KMS-11 (cell line): ENCODE measurements around the gene NOS1AP.

Experiments
- H2AFZ ChIP-seq: fragments of 200-600 bp; sonication (generic); 2 replicates; pipeline ENCODE4 v1.6.1; 2016; ENCODE audit warnings: antibody characterized with exemption, mixed run types, low read depth
- H3K27ac ChIP-seq: fragments of 200-600 bp; sonication (generic); 2 replicates; pipeline ENCODE4 v1.6.1; 2016; ENCODE audit warnings: mild to moderate bottlenecking, mixed run types
- H3K27me3 ChIP-seq: fragments of 200-600 bp; sonication (generic); 2 replicates; pipeline ENCODE4 v1.6.1; 2017; ENCODE audit warnings: mild to moderate bottlenecking, low read depth, mixed run types, moderate library complexity; ENCODE audit not compliant: insufficient read depth
- H3K36me3 ChIP-seq: fragments of 200-600 bp; sonication (generic); 2 replicates; pipeline ENCODE4 v1.6.1; 2017; ENCODE audit warnings: mild to moderate bottlenecking, mixed run types; ENCODE audit not compliant: insufficient read depth
- H3K4me1 ChIP-seq: fragments of 200-600 bp; sonication (generic); 2 replicates; pipeline ENCODE4 v1.6.1; 2016; ENCODE audit warnings: mild to moderate bottlenecking, low read depth, mixed run types; ENCODE audit not compliant: poor library complexity, severe bottlenecking
- H3K4me2 ChIP-seq: fragments of 200-600 bp; sonication (generic); 2 replicates; pipeline ENCODE4 v1.7.0; 2016; ENCODE audit warnings: mild to moderate bottlenecking, mixed run types
- H3K4me3 ChIP-seq: fragments of 200-600 bp; sonication (generic); IDR thresholded peaks from 2 replicates; pipeline ENCODE4 v1.6.1; 2017; ENCODE audit warnings: low read depth, low read length, mixed read lengths; ENCODE audit not compliant: insufficient read depth
- H3K79me2 ChIP-seq: fragments of 200-600 bp; sonication (generic); 2 replicates; pipeline ENCODE4 v1.6.1; 2016; ENCODE audit warnings: low read depth, mixed run types; ENCODE audit not compliant: insufficient read depth
- H3K9ac ChIP-seq: fragments of 200-600 bp; sonication (generic); 2 replicates; pipeline ENCODE4 v1.6.1; 2016; ENCODE audit warnings: mild to moderate bottlenecking, mixed run types
- H4K20me1 ChIP-seq: fragments of 200-600 bp; sonication (generic); 2 replicates; pipeline ENCODE4 v1.6.1; 2016; ENCODE audit warnings: mild to moderate bottlenecking, mixed run types; ENCODE audit not compliant: insufficient read depth
- TF ChIP-seq, protein P1 (sequence below): fragments of 200-600 bp; sonication (generic); conservative IDR thresholded peaks from 2 replicates; pipeline ENCODE4 v1.6.1; 2017; ENCODE audit warnings: low read depth, mild to moderate bottlenecking, antibody characterized with exemption, low read length, moderate library complexity, mixed read lengths

Gene NOS1AP

DNA sequence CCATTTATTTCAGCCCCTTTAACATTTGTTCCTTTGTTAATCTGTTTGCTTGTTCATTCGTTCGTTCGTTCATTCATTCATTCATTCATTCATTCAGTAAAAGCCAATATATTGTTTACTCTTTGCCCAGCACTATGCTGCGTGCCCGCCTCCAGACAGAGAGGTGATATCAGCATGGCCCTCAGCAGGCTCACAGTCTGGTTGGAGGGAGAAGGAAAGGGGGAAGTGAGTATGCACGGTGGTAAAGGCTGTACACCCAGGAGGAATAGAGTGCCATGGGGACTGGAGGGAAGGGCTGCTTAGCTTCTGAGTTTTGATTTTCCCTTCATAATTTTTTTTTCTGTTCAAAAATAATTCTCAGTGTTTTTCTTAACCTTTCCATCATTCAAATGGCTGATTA, 144.7 kb downstream of the NOS1AP start:
- no peaks in the 10 kb centered on the region for H3K79me2 ChIP-seq
- TF ChIP-seq, protein P1, sequence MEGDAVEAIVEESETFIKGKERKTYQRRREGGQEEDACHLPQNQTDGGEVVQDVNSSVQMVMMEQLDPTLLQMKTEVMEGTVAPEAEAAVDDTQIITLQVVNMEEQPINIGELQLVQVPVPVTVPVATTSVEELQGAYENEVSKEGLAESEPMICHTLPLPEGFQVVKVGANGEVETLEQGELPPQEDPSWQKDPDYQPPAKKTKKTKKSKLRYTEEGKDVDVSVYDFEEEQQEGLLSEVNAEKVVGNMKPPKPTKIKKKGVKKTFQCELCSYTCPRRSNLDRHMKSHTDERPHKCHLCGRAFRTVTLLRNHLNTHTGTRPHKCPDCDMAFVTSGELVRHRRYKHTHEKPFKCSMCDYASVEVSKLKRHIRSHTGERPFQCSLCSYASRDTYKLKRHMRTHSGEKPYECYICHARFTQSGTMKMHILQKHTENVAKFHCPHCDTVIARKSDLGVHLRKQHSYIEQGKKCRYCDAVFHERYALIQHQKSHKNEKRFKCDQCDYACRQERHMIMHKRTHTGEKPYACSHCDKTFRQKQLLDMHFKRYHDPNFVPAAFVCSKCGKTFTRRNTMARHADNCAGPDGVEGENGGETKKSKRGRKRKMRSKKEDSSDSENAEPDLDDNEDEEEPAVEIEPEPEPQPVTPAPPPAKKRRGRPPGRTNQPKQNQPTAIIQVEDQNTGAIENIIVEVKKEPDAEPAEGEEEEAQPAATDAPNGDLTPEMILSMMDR = no peak
- no peak overlapping the region for H3K4me3 ChIP-seq
- H4K20me1 ChIP-seq = no peaks in the 10 kb centered on the region
- H3K4me2 ChIP-seq = no peak overlapping the region
- no peak overlapping the region for H3K9ac ChIP-seq
- no peaks in the 10 kb centered on the region for H3K4me1 ChIP-seq
- no peak overlapping the region for H3K27ac ChIP-seq
- no peaks in the 10 kb centered on the region for H3K36me3 ChIP-seq
- H2AFZ ChIP-seq = no peak overlapping the region
- no peaks in the 10 kb centered on the region for H3K27me3 ChIP-seq

DNA sequence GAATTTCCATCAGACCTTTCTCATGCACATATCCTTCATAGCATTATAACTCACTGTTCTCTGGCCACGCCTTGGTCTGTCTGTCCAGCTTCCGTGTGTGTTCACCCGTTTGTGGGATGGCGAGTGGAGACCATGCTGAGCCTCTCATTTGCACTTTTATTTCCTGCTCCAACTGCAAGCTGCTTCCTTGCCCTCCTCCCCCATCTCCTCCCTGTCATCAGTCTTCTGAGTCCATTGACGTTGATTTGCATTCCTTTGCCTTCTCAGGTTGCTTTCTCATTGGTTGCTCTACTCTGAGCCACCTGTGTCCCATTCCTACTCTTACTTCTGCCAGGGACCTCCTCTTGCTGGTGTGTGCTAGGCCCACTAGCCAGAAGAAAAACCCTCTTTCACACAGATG, 146.4 kb downstream of the NOS1AP start:
- TF ChIP-seq, protein P1 = no peak
- Histone ChIP-seq H3K4me2 (no peak overlapping the region), H3K4me3 (no peak overlapping the region), H2AFZ (no peak overlapping the region), H3K36me3 (no peaks in the 10 kb centered on the region), H3K79me2 (no peaks in the 10 kb centered on the region), H3K9ac (no peak overlapping the region), H4K20me1 (no peaks in the 10 kb centered on the region), H3K4me1 (no peaks in the 10 kb centered on the region), H3K27me3 (no peaks in the 10 kb centered on the region), H3K27ac (no peak overlapping the region)

DNA sequence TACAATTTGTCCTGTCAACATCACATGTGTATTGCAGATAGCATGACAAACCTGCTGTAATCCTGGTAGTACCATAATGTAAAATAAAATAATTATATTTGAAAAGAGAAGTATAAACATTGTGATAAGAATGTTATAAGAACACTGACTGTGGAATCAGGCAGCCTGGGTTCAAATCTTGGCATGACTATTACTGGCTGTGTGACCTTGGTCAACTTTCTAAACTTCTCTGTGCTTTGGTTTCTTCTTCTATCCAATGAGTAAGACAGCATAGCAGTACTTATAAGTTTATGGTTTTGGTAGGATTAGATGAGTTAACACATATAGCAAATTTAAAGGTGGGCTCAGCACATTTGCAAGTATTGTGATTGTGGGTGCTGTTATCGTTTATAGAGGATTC, 147.1 kb downstream of the NOS1AP start:
- no peak overlapping the region for H3K4me3 ChIP-seq
- H3K27me3 ChIP-seq = no peaks in the 10 kb centered on the region
- no peak overlapping the region for H3K4me2 ChIP-seq
- no peaks in the 10 kb centered on the region for H3K36me3 ChIP-seq
- H2AFZ ChIP-seq = no peak overlapping the region
- TF ChIP-seq, protein P1 = no peak
- no peaks in the 10 kb centered on the region for H4K20me1 ChIP-seq
- H3K27ac ChIP-seq = no peak overlapping the region
- no peak overlapping the region for H3K9ac ChIP-seq
- H3K4me1 ChIP-seq = no peaks in the 10 kb centered on the region
- no peaks in the 10 kb centered on the region for H3K79me2 ChIP-seq

DNA sequence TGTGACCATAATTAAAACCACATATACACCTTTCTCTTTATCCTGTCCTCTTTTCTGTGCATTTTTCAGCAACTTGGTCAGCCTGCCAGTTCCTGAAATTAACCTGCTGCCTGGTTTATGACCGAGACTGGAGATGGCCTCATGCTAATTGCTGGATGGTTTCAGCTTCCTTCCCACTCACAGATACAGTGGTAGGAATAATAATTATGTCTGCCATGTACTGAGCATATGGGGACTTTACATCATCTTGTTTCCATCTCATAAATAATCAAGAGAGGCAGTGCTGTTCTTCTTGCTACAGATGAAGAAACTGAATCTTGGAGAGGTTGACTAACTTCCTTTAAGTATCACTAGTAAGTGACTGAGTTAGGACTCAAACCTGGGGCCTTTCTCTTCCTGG, 148.2 kb downstream of the NOS1AP start:
- no peaks in the 10 kb centered on the region for H3K4me1 ChIP-seq
- H3K36me3 ChIP-seq = no peaks in the 10 kb centered on the region
- H3K27me3 ChIP-seq = no peaks in the 10 kb centered on the region
- no peaks in the 10 kb centered on the region for H4K20me1 ChIP-seq
- no peak overlapping the region for H3K27ac ChIP-seq
- no peak overlapping the region for H3K9ac ChIP-seq
- TF ChIP-seq, protein P1 = no peak
- no peak overlapping the region for H3K4me3 ChIP-seq
- no peak overlapping the region for H2AFZ ChIP-seq
- no peak overlapping the region for H3K4me2 ChIP-seq
- H3K79me2 ChIP-seq = no peaks in the 10 kb centered on the region
